Upper lobe of left lung (tissue), 4 donors: ENCODE results near the gene ZNF618.
"Not testable (repeated sequence)": the region's sequence is repeated elsewhere in the genome, so short reads cannot be mapped to it uniquely, and the experiment has no call there.

Source experiments
- CTCF ChIP-seq, 6 experiments: fragments of 450-650 bp in 4 of 6; fragments of 200-600 bp in 2 of 6; sonication (generic) in 2 of 6; IDR thresholded peaks; one replicate each; pipeline ENCODE4 v1.5.1; 2016 to 2019; ENCODE audit warnings: antibody characterized with exemption in 6 of 6
- EP300 ChIP-seq, 4 donors: sonication (generic); formaldehyde crosslinking; IDR thresholded peaks; one replicate each; pipeline ENCODE4 v1.5.1; 2017; ENCODE audit warnings: antibody characterized with exemption in 4 of 4, control low read depth in 2 of 4
- POLR2A ChIP-seq, 4 donors: fragments of 450-650 bp; IDR thresholded peaks; one replicate each; pipeline ENCODE4 v1.5.1; 2016 to 2017; ENCODE audit warnings: antibody characterized with exemption in 4 of 4, mild to moderate bottlenecking in 2 of 4
- POLR2AphosphoS5 ChIP-seq, 2 donors: sonication (generic); formaldehyde crosslinking; IDR thresholded peaks; one replicate each; pipeline ENCODE4 v1.5.1; 2017; ENCODE audit warnings: antibody characterized with exemption in 2 of 2

GRCh38 chr9:114082763-114083412 lies 206.8 kb downstream of the ZNF618 start:
- TF ChIP-seq CTCF (IDR thresholded peaks at IDR 0.05) = peak in 1 of 6 experiments; percentile 3
- TF ChIP-seq EP300, POLR2A, POLR2AphosphoS5 (IDR thresholded peaks at IDR 0.05): not testable (repeated sequence)
